Progenitor cell of endocrine pancreas (in vitro differentiated cells): ENCODE measurements around the gene IGFBP1. TPM values are rescaled to one million over a fixed set of nuclear protein-coding genes. Genes with fewer than 3 reads are reported as not detected.

Source experiments
- DNase-seq: peaks from one replicate; pipeline ENCODE4 v3.0.0; 2021; ENCODE audit warnings: low spot score; ENCODE audit not compliant: unreplicated experiment
- H3K27ac Mint-ChIP-seq: 2 replicates; pipeline ENCODE4 v1.8.0; 2021; ENCODE audit warnings: mild to moderate bottlenecking, moderate library complexity, mixed read lengths
- H3K27me3 Mint-ChIP-seq: 2 replicates; pipeline ENCODE4 v1.8.0; 2021; ENCODE audit warnings: mixed read lengths
- H3K36me3 Mint-ChIP-seq: 2 replicates; pipeline ENCODE4 v1.8.0; 2022; ENCODE audit warnings: mixed read lengths; ENCODE audit not compliant: insufficient read depth
- H3K4me1 Mint-ChIP-seq: 2 replicates; pipeline ENCODE4 v1.8.0; 2021; ENCODE audit warnings: low read depth, mixed read lengths
- H3K4me3 Mint-ChIP-seq: 2 replicates; pipeline ENCODE4 v1.8.0; 2021; ENCODE audit warnings: low read depth, mild to moderate bottlenecking, moderate library complexity, mixed read lengths
- H3K9me3 Mint-ChIP-seq: 2 replicates; pipeline ENCODE4 v1.8.0; 2021; ENCODE audit warnings: low read depth, mixed read lengths
- CTCF ChIP-seq: fragments of 200-600 bp; sonication (generic); IDR thresholded peaks from one replicate; pipeline ENCODE4 v1.5.0; 2021; ENCODE audit warnings: antibody characterized with exemption, mild to moderate bottlenecking; ENCODE audit not compliant: unreplicated experiment
- total RNA-seq: library from RNA; stranded (reverse); gene quantifications from 2 replicates; pipeline ENCODE4 v1.2.1, GENCODE V29; 2021

Gene IGFBP1
- total RNA-seq, 1 donor from 2014 or later: 0.24 TPM

GRCh38 chr7:45902820-45903219, 14.5 kb downstream of the IGFBP1 start:
- Mint-ChIP-seq H3K9me3 (peaks cover 4% of the 10 kb centered on the region), H3K27me3 (peaks cover 3% of the 10 kb centered on the region), H3K4me3 (no peak overlapping the region), H3K4me1 (peaks cover 3% of the 10 kb centered on the region), H3K36me3 (no peaks in the 10 kb centered on the region), H3K27ac (no peak overlapping the region)
- no peak for TF ChIP-seq CTCF
- no peak for DNase-seq

- Mint-ChIP-seq H3K4me1 (peaks cover 4% of the 10 kb centered on the region), H3K9me3 (peaks cover 11% of the 10 kb centered on the region), H3K27ac (no peak overlapping the region)
Observed at GRCh38 chr7:45909561-45909960, 21.3 kb downstream of the IGFBP1 start.

GRCh38 chr7:45910855-45911254, 22.6 kb downstream of the IGFBP1 start:
- no peak for TF ChIP-seq CTCF
- H3K4me3 Mint-ChIP-seq: no peak overlapping the region
- H3K36me3 Mint-ChIP-seq: peaks cover 1% of the 10 kb centered on the region
- DNase-seq: no peak
- H3K27me3 Mint-ChIP-seq: no peaks in the 10 kb centered on the region
- H3K27ac Mint-ChIP-seq: no peak overlapping the region
- peaks cover 4% of the 10 kb centered on the region for H3K4me1 Mint-ChIP-seq
- H3K9me3 Mint-ChIP-seq: peaks cover 11% of the 10 kb centered on the region

More at GRCh38 chr7:45909561-45909960, 21.3 kb downstream of the IGFBP1 start:
- no peak for DNase-seq
- Mint-ChIP-seq H3K4me3 (no peak overlapping the region), H3K36me3 (peaks cover 1% of the 10 kb centered on the region), H3K27me3 (no peaks in the 10 kb centered on the region)
- TF ChIP-seq CTCF: no peak

GRCh38 chr7:45911311-45911710, 23.0 kb downstream of the IGFBP1 start:
- Mint-ChIP-seq H3K4me1 (peaks cover 4% of the 10 kb centered on the region), H3K27me3 (no peaks in the 10 kb centered on the region), H3K36me3 (peaks cover 1% of the 10 kb centered on the region), H3K27ac (no peak overlapping the region), H3K9me3 (peaks cover 7% of the 10 kb centered on the region), H3K4me3 (no peak overlapping the region)
- DNase-seq: no peak
- no peak for TF ChIP-seq CTCF

GRCh38 chr7:45912972-45913371, 24.7 kb downstream of the IGFBP1 start:
- no peak overlapping the region for H3K27ac Mint-ChIP-seq
- no peak overlapping the region for H3K4me3 Mint-ChIP-seq
- H3K4me1 Mint-ChIP-seq: peaks cover 1% of the 10 kb centered on the region
- TF ChIP-seq CTCF: no peak
- H3K27me3 Mint-ChIP-seq: peaks cover 10% of the 10 kb centered on the region
- peaks cover under 1% of the 10 kb centered on the region for H3K36me3 Mint-ChIP-seq
- DNase-seq: no peak
- H3K9me3 Mint-ChIP-seq: peaks cover 7% of the 10 kb centered on the region
